Umbilical cord (tissue), 2 donors: ENCODE data around the gene SNRNP27. TPM values are rescaled to one million over a fixed set of nuclear protein-coding genes. Genes with fewer than 3 reads are reported as not detected.

ENCODE experiments used
- DNase-seq: peaks from one replicate; pipeline ENCODE4 v3.0.0-alpha.2; 2015; ENCODE audit warnings: low spot score
- total RNA-seq: library from RNA; depleted of rRNA; stranded (reverse); fragments of >200 nt; gene quantifications from one replicate; pipeline ENCODE4 v1.2.3, GENCODE V29; 2014; ENCODE audit warnings: low replicate concordance; ENCODE audit not compliant: insufficient read depth

SNRNP27 gene
- total RNA-seq, 1 donor from 2014 or later = 62.1 TPM

GRCh38 chr2:69916106-69916505 lies 22.4 kb downstream of the SNRNP27 start:
- DNase-seq = no peak

GRCh38 chr2:69917852-69918251 lies 24.1 kb downstream of the SNRNP27 start:
- no peak for DNase-seq

- no peak for DNase-seq
These were observed 24.6 kb downstream of the SNRNP27 start for GRCh38 chr2:69918401-69918800.

- no peak for DNase-seq
These were observed 29.4 kb downstream of the SNRNP27 start for GRCh38 chr2:69923116-69923515.

GRCh38 chr2:69926849-69927515 lies 33.2 kb downstream of the SNRNP27 start:
- DNase-seq = no peak

GRCh38 chr2:69931832-69932595 lies 38.3 kb downstream of the SNRNP27 start:
- DNase-seq = no peak

GRCh38 chr2:69932596-69932922 lies 38.8 kb downstream of the SNRNP27 start:
- DNase-seq = no peak

GRCh38 chr2:69933254-69933828 lies 39.6 kb downstream of the SNRNP27 start:
- DNase-seq = no peak

- peak; percentile 79 for DNase-seq
These were observed 40.3 kb downstream of the SNRNP27 start for GRCh38 chr2:69933839-69934613.

- no peak for DNase-seq
These were observed 40.8 kb downstream of the SNRNP27 start for GRCh38 chr2:69934614-69934908.

GRCh38 chr2:69935011-69935410 lies 41.3 kb downstream of the SNRNP27 start:
- no peak for DNase-seq

- no peak for DNase-seq
These were observed 43.1 kb downstream of the SNRNP27 start for GRCh38 chr2:69936906-69937305.

GRCh38 chr2:69937968-69938367 lies 44.2 kb downstream of the SNRNP27 start:
- no peak for DNase-seq

GRCh38 chr2:69939722-69940121 lies 46.0 kb downstream of the SNRNP27 start:
- no peak for DNase-seq

- no peak for DNase-seq
These were observed 46.9 kb downstream of the SNRNP27 start for GRCh38 chr2:69940691-69941090.

GRCh38 chr2:69943000-69943842 lies 49.5 kb downstream of the SNRNP27 start:
- no peak for DNase-seq

GRCh38 chr2:69943843-69944525 lies 50.2 kb downstream of the SNRNP27 start:
- no peak for DNase-seq

- DNase-seq = no peak
These were observed 51.0 kb downstream of the SNRNP27 start for GRCh38 chr2:69944756-69945155.

- DNase-seq = no peak
These were observed 51.7 kb downstream of the SNRNP27 start for GRCh38 chr2:69945441-69945840.

GRCh38 chr2:69945941-69946340 lies 52.2 kb downstream of the SNRNP27 start:
- no peak for DNase-seq
